Cardiac fibroblast (primary cell): ENCODE results near the gene RSL1D1.

Source experiments
- DNase-seq, 2 donors: peaks; one replicate each; pipeline versions ENCODE4 v3.0.0 to v3.0.0-alpha.2; 2010; ENCODE audit warnings: low read depth in 2 of 2
- H3K4me3 ChIP-seq, 2 donors: replicated peaks in 1 of 2; 1 replicate in 1 of 2; 2 replicates in 1 of 2; pipeline ENCODE4 v1.5.1; 2011; ENCODE audit warnings: low read depth in 2 of 2, low read length in 2 of 2, mild to moderate bottlenecking in 2 of 2, moderate library complexity in 1 of 2
- CTCF ChIP-seq: IDR thresholded peaks from one replicate; pipeline ENCODE4 v1.5.1; 2011; ENCODE audit warnings: low read depth, mild to moderate bottlenecking, low read length, inconsistent platforms

RSL1D1 gene

GRCh38 chr16:11799509-11800381 lies 51.6 kb downstream of the RSL1D1 start:
- DNase-seq: no peak
- H3K4me3 ChIP-seq: no peak overlapping the region
- TF ChIP-seq CTCF: no peak

- TF ChIP-seq CTCF: no peak
- peak overlapping the region in 1 of 2 donors; percentile 76 for H3K4me3 ChIP-seq
- DNase-seq: no peak
Observed at GRCh38 chr16:11799017-11799381, 52.3 kb downstream of the RSL1D1 start.

- TF ChIP-seq CTCF: no peak
- H3K4me3 ChIP-seq: peak overlapping the region; percentile 68 to 76
- DNase-seq: peak in 1 of 2 donors; percentile 33
Observed at GRCh38 chr16:11797957-11798299, 53.4 kb downstream of the RSL1D1 start.

- peak; percentile 22 for TF ChIP-seq CTCF
- peak; percentile 98 to 99 for DNase-seq
- peak within 1 kb of the TSS; percentile 76 to 97 for H3K4me3 ChIP-seq
Observed at GRCh38 chr16:11797166-11797956, 54.0 kb downstream of the RSL1D1 start, which contains the start of gene ZC3H7A. ZC3H7A (minus strand) TSS chr16:11797258; CDS start chr16:11782354, 14,904 bp downstream.

- peak; percentile 57 to 65 for DNase-seq
- peak overlapping the region; percentile 68 to 97 for H3K4me3 ChIP-seq
- no peak for TF ChIP-seq CTCF
Observed at GRCh38 chr16:11796227-11797165, 54.8 kb downstream of the RSL1D1 start.

GRCh38 chr16:11795887-11796226 lies 55.5 kb downstream of the RSL1D1 start:
- no peak for DNase-seq
- H3K4me3 ChIP-seq: peak overlapping the region; percentile 68 to 97

More at GRCh38 chr16:11795887-11796226, 55.5 kb downstream of the RSL1D1 start:
- no peak for TF ChIP-seq CTCF
